ENCODE data around the gene MAPK10. TPM values are rescaled to one million over a fixed set of nuclear protein-coding genes. Genes with fewer than 3 reads are reported as not detected.

The MAPK10 gene
- total and polyA plus RNA-seq, 2 of the 8 experiments (the other 6 are each of a cell fraction or from before 2014, with no cell fraction given): 2.5 to 3.1 TPM

DNA sequence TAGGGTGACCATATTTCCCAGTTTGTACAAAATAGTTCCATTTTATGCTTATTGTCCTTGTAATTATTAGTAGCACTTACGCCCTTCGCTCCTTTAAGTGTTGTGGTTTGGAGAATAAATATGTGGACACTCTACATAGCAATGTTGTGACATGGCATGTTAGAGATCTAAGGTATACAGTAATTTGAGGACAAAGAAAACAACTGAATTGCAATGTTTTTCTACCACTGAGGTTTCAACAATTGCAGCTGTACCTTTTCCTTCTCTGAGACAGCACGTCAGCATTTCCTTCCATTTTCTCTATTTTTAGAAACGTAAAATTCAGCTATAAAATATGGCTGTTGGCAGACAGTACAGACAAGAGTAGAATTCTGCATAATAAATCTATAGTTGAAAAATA is 323.1 kb downstream of the MAPK10 start (continued):
- TF ChIP-seq FOSL1 (IDR thresholded peaks at IDR 0.05; ENCODE audit: insufficient read depth, low read depth, low read length) (no peak), CREB1 (IDR thresholded peaks at IDR 0.05) (no peak), CEBPB (IDR thresholded peaks at IDR 0.05; ENCODE audit: low read depth, low read length) (no peak), CTBP2 (IDR thresholded peaks at IDR 0.05; ENCODE audit: borderline replicate concordance, insufficient read depth, insufficient read length, low read length) (no peak), CBX8 (IDR thresholded peaks at IDR 0.05; ENCODE audit: borderline replicate concordance, low read depth, low read length) (no peak), SP1 (IDR thresholded peaks at IDR 0.05; ENCODE audit: low read depth, low read length) (no peak)
